Endothelial cell of umbilical vein (primary cell): Measurements from ENCODE around the gene CACTIN. TPM values are rescaled to one million over a fixed set of nuclear protein-coding genes. Genes with fewer than 3 reads are reported as not detected.

Experiments used
- BruUV-seq: library from RNA; stranded (reverse); fragments of 400-500 nt; replicated peaks from 2 replicates; lab custom pipeline; 2021; lab: Mats Ljungman, UMichigan
- CTCF ChIA-PET: fragments of 300-600, 350-600 bp; sonication (Branson Sonifier 250); formaldehyde crosslinking; loops from one replicate; lab custom pipeline; 2021; ENCODE audit warnings: antibody characterized with exemption, inconsistent platforms; lab: Charles Lee
- POLR2A ChIA-PET: fragments of 300-600, 350-600 bp; sonication (Branson Sonifier 250); formaldehyde crosslinking; loops from one replicate; lab custom pipeline; 2021; ENCODE audit warnings: antibody characterized with exemption, inconsistent platforms; lab: Charles Lee
- DNase-seq: peaks from one replicate; pipeline ENCODE4 v3.0.0-alpha.2; 2011; ENCODE audit warnings: low read depth, low spot score
- FAIRE-seq: peaks from 2 replicates; lab custom pipeline; 2011; peaks lifted over from hg19 to GRCh38; lab: Jason Lieb, UNC
- H2AFZ ChIP-seq: 2 replicates; pipeline ENCODE4 v1.6.0; 2012; ENCODE audit warnings: low read depth, low read length, control low read depth, inconsistent platforms
- H3K27ac ChIP-seq: 2 replicates; pipeline ENCODE4 v1.5.1; 2011; ENCODE audit warnings: low read depth, mild to moderate bottlenecking, control low read depth, low read length, moderate library complexity; ENCODE audit not compliant: insufficient read depth
- H3K27me3 ChIP-seq, 2 experiments: 2 replicates each; pipeline versions ENCODE4 v1.6.0 to v1.6.1; 2011; ENCODE audit warnings: low read length in 2 of 2, mixed read lengths in 1 of 2; ENCODE audit not compliant: control insufficient read depth in 2 of 2, insufficient read depth in 2 of 2
- H3K36me3 ChIP-seq, 2 experiments: 2 replicates in 1 of 2; 3 replicates in 1 of 2; pipeline ENCODE4 v1.5.1; 2011; ENCODE audit warnings: low read length in 2 of 2, mild to moderate bottlenecking in 1 of 2, moderate library complexity in 1 of 2; ENCODE audit not compliant: control insufficient read depth in 2 of 2, insufficient read depth in 2 of 2; ENCODE audit errors: extremely low read depth in 1 of 2
- H3K4me1 ChIP-seq: 3 replicates; pipeline ENCODE4 v1.5.1; 2011; ENCODE audit warnings: mild to moderate bottlenecking, low read length; ENCODE audit not compliant: control insufficient read depth, insufficient read depth; ENCODE audit errors: extremely low read depth
- H3K4me2 ChIP-seq: 2 replicates; pipeline ENCODE4 v1.6.1; 2011; ENCODE audit warnings: low read length, control low read depth, mixed read lengths; ENCODE audit not compliant: insufficient read depth
- H3K4me3 ChIP-seq, 3 experiments: fragments of 200-600 bp in 1 of 3; sonication (generic), shearing (Covaris generic) in 1 of 3; replicated peaks in 1 of 3; 2 replicates each; pipeline ENCODE4 v1.5.1; 2011 to 2016; ENCODE audit warnings: control low read depth in 3 of 3, low read length in 3 of 3, mild to moderate bottlenecking in 2 of 3, inconsistent platforms in 1 of 3, low read depth in 1 of 3, moderate library complexity in 1 of 3; ENCODE audit not compliant: insufficient read depth in 1 of 3
- H3K79me2 ChIP-seq: 2 replicates; pipeline ENCODE4 v1.6.0; 2012; ENCODE audit warnings: low read length, inconsistent platforms; ENCODE audit not compliant: control insufficient read depth, insufficient read depth
- H3K9ac ChIP-seq: replicated peaks from 2 replicates; pipeline ENCODE3; 2011; ENCODE audit warnings: low read length, control low read depth; ENCODE audit not compliant: insufficient read depth; ENCODE audit errors: extremely low read depth
- H3K9me1 ChIP-seq: replicated peaks from 3 replicates; pipeline ENCODE4 v1.6.0; 2011; ENCODE audit warnings: mild to moderate bottlenecking, low read length; ENCODE audit not compliant: control insufficient read depth, insufficient read depth; ENCODE audit errors: extremely low read depth
- H3K9me3 ChIP-seq: replicated peaks from 2 replicates; pipeline ENCODE4 v1.5.1; 2012; ENCODE audit warnings: low read length, inconsistent platforms; ENCODE audit not compliant: control insufficient read depth, insufficient read depth
- H4K20me1 ChIP-seq: replicated peaks from 2 replicates; pipeline ENCODE3; 2011; ENCODE audit warnings: mild to moderate bottlenecking, low read length; ENCODE audit not compliant: control insufficient read depth, insufficient read depth; ENCODE audit errors: extremely low read depth
- CTCF ChIP-seq, 2 donors: IDR thresholded peaks; 1 replicate in 1 of 2; 2 replicates in 1 of 2; pipeline ENCODE4 v1.5.1; 2011; ENCODE audit warnings: low read length in 2 of 2, mild to moderate bottlenecking in 2 of 2, moderate library complexity in 2 of 2, control low read depth in 1 of 2, inconsistent platforms in 1 of 2, low read depth in 1 of 2; ENCODE audit not compliant: insufficient read depth in 1 of 2; ENCODE audit errors: extremely low read depth in 1 of 2
- EZH2 ChIP-seq: IDR thresholded peaks from 2 replicates; pipeline ENCODE4 v1.6.1; 2012; ENCODE audit warnings: borderline replicate concordance, low read depth, mild to moderate bottlenecking, moderate library complexity, low read length, inconsistent platforms; ENCODE audit not compliant: severe bottlenecking
- FOS ChIP-seq: IDR thresholded peaks from 2 replicates; pipeline ENCODE4 v1.6.1; 2011; ENCODE audit warnings: mild to moderate bottlenecking, low read length, moderate library complexity, borderline replicate concordance; ENCODE audit not compliant: insufficient read depth
- GATA2 ChIP-seq: IDR thresholded peaks from 2 replicates; pipeline ENCODE4 v1.7.0; 2011; ENCODE audit warnings: low read depth, mild to moderate bottlenecking, moderate library complexity, mixed read lengths, low read length; ENCODE audit not compliant: insufficient read length, insufficient read depth
- JUN ChIP-seq: IDR thresholded peaks from 2 replicates; pipeline ENCODE4 v1.6.1; 2011; ENCODE audit warnings: borderline replicate concordance, low read depth; ENCODE audit not compliant: insufficient read length, insufficient read depth
- MYC ChIP-seq: IDR thresholded peaks from one replicate; pipeline ENCODE4 v1.6.1; 2011; ENCODE audit warnings: mild to moderate bottlenecking, low read depth, low read length
- POLR2A ChIP-seq: IDR thresholded peaks from 2 replicates; pipeline ENCODE4 v1.6.1; 2012; ENCODE audit warnings: low read depth, mild to moderate bottlenecking, control low read depth, low read length
- POLR2AphosphoS5 ChIP-seq: IDR thresholded peaks from 2 replicates; pipeline ENCODE4 v1.6.1; 2012; ENCODE audit warnings: low read depth, mild to moderate bottlenecking, control low read depth, low read length, moderate library complexity; ENCODE audit not compliant: insufficient read depth
- dilution Hi-C: fragments of 300-500 bp; cut with MboI; formaldehyde crosslinking; loops from one replicate; pipeline ENCODE4 v1.15.0; 2019; ENCODE audit warnings: low sequenced_read_pairs; ENCODE audit not compliant: extremely low pct_ligation_motif_present
- intact Hi-C: fragments of 100-400 bp; cut with micrococcal nuclease; formaldehyde crosslinking; loops from one replicate; pipeline ENCODE4 v1.10.0; 2022
- polyA plus RNA-seq, 4 experiments: library from polyadenylated mRNA; depleted of rRNA in 3 of 4; stranded (reverse) in 3 of 4; unstranded in 1 of 4; fragments of >200 nt; gene quantifications; 2 replicates each; pipeline versions ENCODE4 v1.2.1 to v1.2.3, GENCODE V29; 2011 to 2012; ENCODE audit warnings: missing spikeins in 1 of 4
- total RNA-seq: library from RNA; stranded (reverse); gene quantifications from 2 replicates; pipeline ENCODE4 v1.2.3, GENCODE V29; 2021
- TF ChIP-seq, protein P1 (sequence below): IDR thresholded peaks from 2 replicates; pipeline ENCODE4 v1.6.1; 2011; ENCODE audit not compliant: insufficient read depth, insufficient read length

CACTIN gene
- total and polyA plus RNA-seq, 2 donors (not counting 3 experiments of a cell fraction or from before 2014, with no cell fraction given), result 29.7 to 36.1 TPM

- Histone ChIP-seq H4K20me1 (no peaks in the 10 kb centered on the region), H3K9me3 (no peaks in the 10 kb centered on the region), H3K27ac (no peak overlapping the region), H3K27me3 (no peaks in the 10 kb centered on the region), H3K9me1 (no peaks in the 10 kb centered on the region), H3K79me2 (no peaks in the 10 kb centered on the region), H3K4me2 (no peak overlapping the region), H3K9ac (no peak overlapping the region), H3K4me1 (no peaks in the 10 kb centered on the region), H3K36me3 (peaks cover 0 to 50% of the 10 kb centered on the region in 2 experiments), H3K4me3 (no peak overlapping the region), H2AFZ (no peak overlapping the region)
- DNase-seq (no peak), FAIRE-seq (no peak)
- CTCF ChIA-PET, result no interaction called here
- TF ChIP-seq FOS, result no peak
- no peak for TF ChIP-seq POLR2AphosphoS5
- no peak for TF ChIP-seq MYC
- TF ChIP-seq GATA2, result no peak
- TF ChIP-seq, protein P1, sequence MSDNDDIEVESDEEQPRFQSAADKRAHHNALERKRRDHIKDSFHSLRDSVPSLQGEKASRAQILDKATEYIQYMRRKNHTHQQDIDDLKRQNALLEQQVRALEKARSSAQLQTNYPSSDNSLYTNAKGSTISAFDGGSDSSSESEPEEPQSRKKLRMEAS, result no peak
- no peak for TF ChIP-seq EZH2
- BruUV-seq, result no TSS peak
- intact Hi-C loops, result no loop called here
- POLR2A ChIA-PET, result no interaction called here
- dilution Hi-C loops, result no loop called here
These were observed 19.1 kb upstream of the CACTIN start for GRCh38 chr19:3645726-3646125.

GRCh38 chr19:3645067-3645396 lies 18.4 kb upstream of the CACTIN start:
- no peak overlapping the region for H3K4me3 ChIP-seq
- ChIA-PET POLR2A (no interaction called here), CTCF (no interaction called here)
- H4K20me1 ChIP-seq, result no peaks in the 10 kb centered on the region
- FAIRE-seq (no peak), DNase-seq (no peak)
- no peak for TF ChIP-seq POLR2A
- no peak for TF ChIP-seq EZH2
- no peak for TF ChIP-seq GATA2
- TF ChIP-seq, protein P1, result no peak
- no peak for TF ChIP-seq CTCF (IDR thresholded peaks at IDR 0.05; ENCODE audit: extremely low read depth in 1 of 2, insufficient read depth in 1 of 2, low read depth in 1 of 2, low read length in 2 of 2)
- no peak for TF ChIP-seq POLR2AphosphoS5
- TF ChIP-seq FOS, result no peak
- no peak for TF ChIP-seq MYC
- no peak for TF ChIP-seq JUN
- H3K79me2 ChIP-seq, result no peaks in the 10 kb centered on the region
- H2AFZ ChIP-seq, result no peak overlapping the region
- dilution Hi-C loops (no loop called here), intact Hi-C loops (no loop called here)
- no TSS peak for BruUV-seq
- no peaks in the 10 kb centered on the region for H3K4me1 ChIP-seq
- H3K4me2 ChIP-seq, result no peak overlapping the region
- H3K9me1 ChIP-seq, result no peaks in the 10 kb centered on the region
- H3K36me3 ChIP-seq, result peaks cover 0 to 46% of the 10 kb centered on the region in 2 experiments
- H3K9ac ChIP-seq, result no peak overlapping the region
- no peaks in the 10 kb centered on the region for H3K9me3 ChIP-seq
- no peak overlapping the region for H3K27ac ChIP-seq
- no peaks in the 10 kb centered on the region for H3K27me3 ChIP-seq
